ENCODE data around the gene CTCFL.

CTCFL gene

GRCh38 chr20:57460781-57461465 lies 64.0 kb downstream of the CTCFL start:
- no peak for DNase-seq

GRCh38 chr20:57459897-57460296 lies 65.0 kb downstream of the CTCFL start:
- no peak for DNase-seq

- DNase-seq = no peak
Observed at GRCh38 chr20:57459278-57459677, 65.7 kb downstream of the CTCFL start.

GRCh38 chr20:57458400-57459160 lies 66.4 kb downstream of the CTCFL start:
- no peak for DNase-seq

GRCh38 chr20:57457243-57458095 lies 67.5 kb downstream of the CTCFL start:
- DNase-seq = no peak

GRCh38 chr20:57456116-57456515 lies 68.8 kb downstream of the CTCFL start:
- DNase-seq = no peak

GRCh38 chr20:57455386-57455785 lies 69.6 kb downstream of the CTCFL start:
- no peak for DNase-seq

- no peak for DNase-seq
Observed at GRCh38 chr20:57451795-57452661, 72.9 kb downstream of the CTCFL start.

GRCh38 chr20:57451431-57451794 lies 73.5 kb downstream of the CTCFL start:
- no peak for DNase-seq

GRCh38 chr20:57450931-57451330 lies 74.0 kb downstream of the CTCFL start:
- no peak for DNase-seq

- DNase-seq = no peak
Observed at GRCh38 chr20:57450419-57450818, 74.5 kb downstream of the CTCFL start.

GRCh38 chr20:57449398-57450354 lies 75.3 kb downstream of the CTCFL start:
- no peak for DNase-seq

- DNase-seq = no peak
Observed at GRCh38 chr20:57448764-57449354, 76.1 kb downstream of the CTCFL start.

Data from DMS79 treated with DMSO at 0.1 percent for 48 hours (cell line).